ENCODE results near the gene NHERF2. TPM values are rescaled to one million over a fixed set of nuclear protein-coding genes. Genes with fewer than 3 reads are reported as not detected.

The NHERF2 gene
- polyA plus RNA-seq, 2 of the 4 experiments (the other 2 are of a cell fraction), result 32.3 to 35.0 TPM

GRCh38 chr16:2058420-2058819 is 31.7 kb downstream of the NHERF2 start:
- FAIRE-seq, result no peak
- CTCF ChIA-PET, result interaction anchor here (1.1 to 1.8 kb wide), 3 partner anchors 13 to 82 kb away, joined by 3 to 8 read pairs (median 5); no protein-coding TSS in a partner anchor

DNA sequence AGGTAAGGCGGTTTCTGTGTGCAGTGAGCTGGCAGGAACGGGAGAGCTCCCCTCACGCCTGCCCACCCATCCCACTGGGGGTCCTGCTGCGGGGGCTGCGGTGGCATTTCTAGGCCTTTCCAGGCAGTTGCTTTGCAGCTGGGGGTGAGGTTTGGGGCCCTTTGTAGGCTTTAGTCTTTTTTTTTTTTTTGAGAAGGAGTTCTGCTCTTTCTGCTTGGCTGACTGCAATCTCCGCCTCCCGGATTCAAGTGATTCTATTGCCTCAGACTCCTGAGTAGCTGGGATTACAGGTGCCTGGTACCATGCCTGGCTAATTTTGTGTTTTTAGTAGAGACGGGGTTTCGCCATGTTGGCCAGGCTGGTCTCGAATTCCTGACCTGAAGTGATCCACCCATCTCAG is 32.2 kb downstream of the NHERF2 start:
- TF ChIP-seq POLR2A (IDR thresholded peaks at IDR 0.05; ENCODE audit: low read length) (no peak), CEBPB (IDR thresholded peaks at IDR 0.05) (no peak), HDAC2 (IDR thresholded peaks at IDR 0.05) (no peak), TP53 (CRISPR knock-in tag; IDR thresholded peaks at IDR 0.05) (no peak), RARB (CRISPR knock-in tag; IDR thresholded peaks at IDR 0.05) (no peak), ESRRA (IDR thresholded peaks at IDR 0.05; ENCODE audit: borderline replicate concordance, low read length) (no peak), CHD4 (IDR thresholded peaks at IDR 0.05; ENCODE audit: borderline replicate concordance) (no peak), EHMT2 (IDR thresholded peaks at IDR 0.05; ENCODE audit: low read depth) (no peak), PHF8 (IDR thresholded peaks at IDR 0.05; ENCODE audit: borderline replicate concordance, low read depth) (no peak), TFCP2L1 (CRISPR knock-in tag; IDR thresholded peaks at IDR 0.05) (no peak), GATA3 (IDR thresholded peaks at IDR 0.05; ENCODE audit: borderline replicate concordance) (no peak), CHD2 (IDR thresholded peaks at IDR 0.05; ENCODE audit: low read length, partially characterized antibody) (no peak), NR3C1 (IDR thresholded peaks at IDR 0.05) (no peak), MAFK (IDR thresholded peaks at IDR 0.05; ENCODE audit: partially characterized antibody) (no peak)
- TF ChIP-seq, protein P1, sequence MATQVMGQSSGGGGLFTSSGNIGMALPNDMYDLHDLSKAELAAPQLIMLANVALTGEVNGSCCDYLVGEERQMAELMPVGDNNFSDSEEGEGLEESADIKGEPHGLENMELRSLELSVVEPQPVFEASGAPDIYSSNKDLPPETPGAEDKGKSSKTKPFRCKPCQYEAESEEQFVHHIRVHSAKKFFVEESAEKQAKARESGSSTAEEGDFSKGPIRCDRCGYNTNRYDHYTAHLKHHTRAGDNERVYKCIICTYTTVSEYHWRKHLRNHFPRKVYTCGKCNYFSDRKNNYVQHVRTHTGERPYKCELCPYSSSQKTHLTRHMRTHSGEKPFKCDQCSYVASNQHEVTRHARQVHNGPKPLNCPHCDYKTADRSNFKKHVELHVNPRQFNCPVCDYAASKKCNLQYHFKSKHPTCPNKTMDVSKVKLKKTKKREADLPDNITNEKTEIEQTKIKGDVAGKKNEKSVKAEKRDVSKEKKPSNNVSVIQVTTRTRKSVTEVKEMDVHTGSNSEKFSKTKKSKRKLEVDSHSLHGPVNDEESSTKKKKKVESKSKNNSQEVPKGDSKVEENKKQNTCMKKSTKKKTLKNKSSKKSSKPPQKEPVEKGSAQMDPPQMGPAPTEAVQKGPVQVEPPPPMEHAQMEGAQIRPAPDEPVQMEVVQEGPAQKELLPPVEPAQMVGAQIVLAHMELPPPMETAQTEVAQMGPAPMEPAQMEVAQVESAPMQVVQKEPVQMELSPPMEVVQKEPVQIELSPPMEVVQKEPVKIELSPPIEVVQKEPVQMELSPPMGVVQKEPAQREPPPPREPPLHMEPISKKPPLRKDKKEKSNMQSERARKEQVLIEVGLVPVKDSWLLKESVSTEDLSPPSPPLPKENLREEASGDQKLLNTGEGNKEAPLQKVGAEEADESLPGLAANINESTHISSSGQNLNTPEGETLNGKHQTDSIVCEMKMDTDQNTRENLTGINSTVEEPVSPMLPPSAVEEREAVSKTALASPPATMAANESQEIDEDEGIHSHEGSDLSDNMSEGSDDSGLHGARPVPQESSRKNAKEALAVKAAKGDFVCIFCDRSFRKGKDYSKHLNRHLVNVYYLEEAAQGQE (IDR thresholded peaks at IDR 0.05), result no peak
- TF ChIP-seq, protein P2, sequence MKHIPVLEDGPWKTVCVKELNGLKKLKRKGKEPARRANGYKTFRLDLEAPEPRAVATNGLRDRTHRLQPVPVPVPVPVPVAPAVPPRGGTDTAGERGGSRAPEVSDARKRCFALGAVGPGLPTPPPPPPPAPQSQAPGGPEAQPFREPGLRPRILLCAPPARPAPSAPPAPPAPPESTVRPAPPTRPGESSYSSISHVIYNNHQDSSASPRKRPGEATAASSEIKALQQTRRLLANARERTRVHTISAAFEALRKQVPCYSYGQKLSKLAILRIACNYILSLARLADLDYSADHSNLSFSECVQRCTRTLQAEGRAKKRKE (CRISPR knock-in tag; IDR thresholded peaks at IDR 0.05; ENCODE audit: low read depth), result no peak
- DNase-seq (ENCODE audit: low read depth in 1 of 2, low spot score in 1 of 2), result no peak
- Histone ChIP-seq H3K4me1 (no peaks in the 10 kb centered on the region), H3K27ac (no peak overlapping the region), H3K4me3 (no peak overlapping the region), H3K4me2 (no peak overlapping the region), H3K9me3 (no peaks in the 10 kb centered on the region)
- ATAC-seq, result no peak
- 97% methylated on average over 10 of the region's 10 CpGs for WGBS (ENCODE audit: missing lambda C conversion rate)
- no peak for FAIRE-seq
- ChIA-PET POLR2A (interaction anchor here (0.7 kb wide), 1 partner anchor 13 kb away, joined by 6 read pairs; no protein-coding TSS in a partner anchor), CTCF (interaction anchor here (1.1 to 3.7 kb wide), 4 partner anchors 12 to 82 kb away, joined by 3 to 14 read pairs (median 6); no protein-coding TSS in a partner anchor)

More at GRCh38 chr16:2058420-2058819, 31.7 kb downstream of the NHERF2 start:
- DNase-seq (ENCODE audit: low read depth in 1 of 2, low spot score in 1 of 2) (no peak), ATAC-seq (no peak)
- Histone ChIP-seq H3K4me2 (no peak overlapping the region), H3K9me3 (no peaks in the 10 kb centered on the region), H3K4me3 (no peak overlapping the region), H3K27ac (no peak overlapping the region), H3K4me1 (no peaks in the 10 kb centered on the region)
- 91% methylated on average over 13 of the region's 13 CpGs for WGBS (ENCODE audit: missing lambda C conversion rate)
- POLR2A ChIA-PET, result no interaction called here
- TF ChIP-seq, protein P1 (IDR thresholded peaks at IDR 0.05), result no peak
- TF ChIP-seq RCOR1 (IDR thresholded peaks at IDR 0.05; ENCODE audit: low read depth, low read length) (no peak), HEYL (CRISPR knock-in tag; IDR thresholded peaks at IDR 0.05) (no peak), CHD4 (IDR thresholded peaks at IDR 0.05; ENCODE audit: borderline replicate concordance) (no peak), JUNB (IDR thresholded peaks at IDR 0.05) (no peak), POLR2AphosphoS2 (conservative IDR thresholded peaks at IDR 0.05; ENCODE audit: low read length) (no peak), RNF2 (IDR thresholded peaks at IDR 0.05; ENCODE audit: borderline replicate concordance, low read depth) (no peak), NFE2L2 (conservative IDR thresholded peaks at IDR 0.05; ENCODE audit: low read length) (no peak), SREBF2 (IDR thresholded peaks at IDR 0.05) (no peak), NR3C1 (IDR thresholded peaks at IDR 0.05) (no peak), ESRRA (IDR thresholded peaks at IDR 0.05; ENCODE audit: borderline replicate concordance, low read length) (no peak), JUN (IDR thresholded peaks at IDR 0.05) (no peak), ZFP36 (IDR thresholded peaks at IDR 0.05; ENCODE audit: borderline replicate concordance, partially characterized antibody) (no peak), HOXA7 (CRISPR knock-in tag; IDR thresholded peaks at IDR 0.05) (no peak), MAZ (IDR thresholded peaks at IDR 0.05; ENCODE audit: borderline replicate concordance, low read depth, low read length) (no peak)
- TF ChIP-seq, protein P3, sequence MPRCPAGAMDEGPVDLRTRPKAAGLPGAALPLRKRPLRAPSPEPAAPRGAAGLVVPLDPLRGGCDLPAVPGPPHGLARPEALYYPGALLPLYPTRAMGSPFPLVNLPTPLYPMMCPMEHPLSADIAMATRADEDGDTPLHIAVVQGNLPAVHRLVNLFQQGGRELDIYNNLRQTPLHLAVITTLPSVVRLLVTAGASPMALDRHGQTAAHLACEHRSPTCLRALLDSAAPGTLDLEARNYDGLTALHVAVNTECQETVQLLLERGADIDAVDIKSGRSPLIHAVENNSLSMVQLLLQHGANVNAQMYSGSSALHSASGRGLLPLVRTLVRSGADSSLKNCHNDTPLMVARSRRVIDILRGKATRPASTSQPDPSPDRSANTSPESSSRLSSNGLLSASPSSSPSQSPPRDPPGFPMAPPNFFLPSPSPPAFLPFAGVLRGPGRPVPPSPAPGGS (IDR thresholded peaks at IDR 0.05), result no peak
